GM12865 (cell line): ENCODE results near the gene SHMT1.

Experiments used
- DNase-seq: peaks from one replicate; pipeline ENCODE4 v3.0.0; 2010; ENCODE audit warnings: low read depth
- H3K4me3 ChIP-seq: 2 replicates; pipeline ENCODE4 v1.5.1; 2011; ENCODE audit warnings: mild to moderate bottlenecking, low read depth, low read length, control low read depth
- TF ChIP-seq, protein P1 (sequence below): IDR thresholded peaks from 2 replicates; pipeline ENCODE4 v1.5.1; 2011; ENCODE audit warnings: low read length, control low read depth, low read depth, inconsistent platforms; ENCODE audit not compliant: insufficient read depth; ENCODE audit errors: missing control alignments

The SHMT1 gene

DNA sequence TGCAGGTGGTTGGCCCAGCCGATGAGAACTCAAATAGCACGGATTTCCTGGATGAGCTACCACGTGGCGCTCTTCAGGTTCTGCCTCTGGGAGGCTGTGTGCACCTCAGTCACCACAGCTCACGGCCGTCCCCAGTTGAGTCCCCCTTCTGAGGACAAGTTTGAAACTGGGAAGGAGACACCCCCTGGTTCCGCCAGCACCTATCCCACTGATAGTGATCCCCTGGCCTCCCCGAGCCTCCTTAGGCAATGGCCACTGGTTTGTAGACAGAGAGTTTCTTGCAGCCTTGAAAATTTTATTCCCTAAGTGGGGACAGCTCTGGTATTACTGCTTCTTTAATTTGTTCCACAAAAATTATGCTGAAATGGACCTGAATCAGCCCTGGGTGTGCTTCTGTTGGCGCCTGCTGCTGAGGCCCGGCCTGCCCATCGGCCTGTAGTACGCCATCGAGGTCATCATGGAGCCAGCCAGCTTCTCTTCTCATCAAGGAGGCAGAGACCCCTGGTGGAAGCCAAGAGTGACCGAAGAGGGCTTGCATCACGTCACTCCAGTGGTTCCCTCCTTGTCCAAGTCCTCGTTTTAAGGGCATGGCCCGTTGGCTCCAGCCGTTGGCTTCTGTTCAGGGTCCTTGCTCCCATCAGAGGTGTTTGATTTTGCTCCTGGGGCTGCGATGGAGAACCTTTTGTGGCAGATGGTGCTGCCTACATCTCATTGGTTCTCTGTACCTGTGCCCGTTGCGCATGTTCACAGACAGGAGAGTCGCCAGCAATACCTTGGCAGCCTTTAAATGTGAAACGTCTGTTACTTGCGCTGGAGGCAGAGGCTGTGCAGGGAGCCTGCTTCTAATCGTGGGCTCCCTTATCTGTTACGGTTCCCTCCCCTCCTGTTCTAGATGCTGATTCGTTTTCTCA is 39.0 kb downstream of the SHMT1 start:
- TF ChIP-seq, protein P1, sequence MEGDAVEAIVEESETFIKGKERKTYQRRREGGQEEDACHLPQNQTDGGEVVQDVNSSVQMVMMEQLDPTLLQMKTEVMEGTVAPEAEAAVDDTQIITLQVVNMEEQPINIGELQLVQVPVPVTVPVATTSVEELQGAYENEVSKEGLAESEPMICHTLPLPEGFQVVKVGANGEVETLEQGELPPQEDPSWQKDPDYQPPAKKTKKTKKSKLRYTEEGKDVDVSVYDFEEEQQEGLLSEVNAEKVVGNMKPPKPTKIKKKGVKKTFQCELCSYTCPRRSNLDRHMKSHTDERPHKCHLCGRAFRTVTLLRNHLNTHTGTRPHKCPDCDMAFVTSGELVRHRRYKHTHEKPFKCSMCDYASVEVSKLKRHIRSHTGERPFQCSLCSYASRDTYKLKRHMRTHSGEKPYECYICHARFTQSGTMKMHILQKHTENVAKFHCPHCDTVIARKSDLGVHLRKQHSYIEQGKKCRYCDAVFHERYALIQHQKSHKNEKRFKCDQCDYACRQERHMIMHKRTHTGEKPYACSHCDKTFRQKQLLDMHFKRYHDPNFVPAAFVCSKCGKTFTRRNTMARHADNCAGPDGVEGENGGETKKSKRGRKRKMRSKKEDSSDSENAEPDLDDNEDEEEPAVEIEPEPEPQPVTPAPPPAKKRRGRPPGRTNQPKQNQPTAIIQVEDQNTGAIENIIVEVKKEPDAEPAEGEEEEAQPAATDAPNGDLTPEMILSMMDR: no peak
- no peak for DNase-seq

DNA sequence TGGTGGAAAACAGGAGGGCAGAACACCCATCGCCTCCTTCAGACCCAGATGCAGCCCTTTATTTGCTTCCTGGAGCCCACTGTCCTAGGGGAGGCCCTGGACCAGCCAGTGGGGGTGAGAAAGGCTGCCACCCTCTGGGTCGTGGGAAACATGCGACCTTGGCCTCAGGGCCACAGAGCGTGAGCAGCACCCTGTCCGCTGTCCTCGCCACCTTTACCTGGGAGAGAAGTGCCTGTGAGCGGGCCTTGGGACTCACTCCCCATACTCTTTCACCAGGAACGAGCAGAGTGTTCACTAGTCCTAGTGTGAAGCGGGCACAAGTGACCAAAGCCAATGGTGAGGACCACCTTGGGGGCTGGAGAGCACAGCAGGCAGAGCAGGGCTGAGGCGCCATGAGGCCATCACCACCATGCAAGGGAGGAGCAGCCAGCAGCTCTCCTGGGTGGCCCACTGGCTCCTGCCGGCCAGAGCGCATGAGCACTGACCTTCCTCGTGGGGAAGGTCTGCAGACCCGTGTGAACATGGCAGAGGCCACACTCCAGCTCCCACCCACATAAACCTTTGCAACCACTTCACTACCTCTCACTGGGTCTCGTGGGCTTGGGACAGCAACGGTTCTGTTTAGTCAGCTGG is 39.7 kb downstream of the SHMT1 start:
- DNase-seq: no peak
- H3K4me3 ChIP-seq: no peak overlapping the region
- TF ChIP-seq, protein P1: no peak

More for the DNA sequence above, 39.0 kb downstream of the SHMT1 start:
- no peak overlapping the region for H3K4me3 ChIP-seq

DNA sequence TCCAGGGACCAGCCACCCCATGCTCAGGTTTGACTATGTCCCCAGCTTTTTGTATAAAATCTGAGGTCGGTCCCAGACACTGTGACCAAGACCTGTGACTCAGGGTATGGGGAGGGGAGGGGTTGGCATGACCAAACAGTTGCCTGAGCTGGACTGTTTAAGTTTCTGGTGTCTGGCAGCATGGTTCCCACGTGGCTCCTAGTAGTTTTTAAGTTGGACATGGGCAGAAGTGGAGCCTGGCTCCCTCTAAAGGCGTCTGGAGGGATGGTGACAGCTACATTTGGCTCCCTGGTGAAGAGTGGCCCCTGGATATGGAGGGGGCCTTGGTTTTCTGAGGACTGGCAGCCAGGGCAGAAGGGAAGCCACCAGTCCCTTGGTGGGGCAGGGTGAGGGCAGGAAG is 40.3 kb downstream of the SHMT1 start:
- TF ChIP-seq, protein P1: no peak
- no peak for DNase-seq

DNA sequence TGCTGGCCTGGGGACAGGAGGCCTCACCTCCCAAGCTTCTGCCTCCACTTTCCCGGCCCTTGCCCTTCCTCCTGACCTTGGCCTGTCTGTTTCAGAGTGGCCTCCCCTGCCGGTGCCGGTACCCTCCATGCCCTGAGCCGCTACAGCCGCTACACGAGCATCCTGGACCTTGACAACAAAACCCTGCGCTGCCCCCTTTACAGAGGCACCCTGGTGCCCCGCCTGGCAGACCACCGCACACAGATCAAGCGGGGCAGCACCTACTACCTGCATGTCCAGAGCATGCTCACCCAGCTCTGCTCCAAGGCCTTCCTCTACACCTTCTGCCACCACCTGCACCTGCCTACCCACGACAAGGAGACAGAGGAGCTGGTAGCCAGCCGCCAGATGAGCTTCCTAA is 40.8 kb downstream of the SHMT1 start:
- no peak overlapping the region for H3K4me3 ChIP-seq
- TF ChIP-seq, protein P1: no peak
- no peak for DNase-seq

More for the DNA sequence above, 40.3 kb downstream of the SHMT1 start:
- no peak overlapping the region for H3K4me3 ChIP-seq

DNA sequence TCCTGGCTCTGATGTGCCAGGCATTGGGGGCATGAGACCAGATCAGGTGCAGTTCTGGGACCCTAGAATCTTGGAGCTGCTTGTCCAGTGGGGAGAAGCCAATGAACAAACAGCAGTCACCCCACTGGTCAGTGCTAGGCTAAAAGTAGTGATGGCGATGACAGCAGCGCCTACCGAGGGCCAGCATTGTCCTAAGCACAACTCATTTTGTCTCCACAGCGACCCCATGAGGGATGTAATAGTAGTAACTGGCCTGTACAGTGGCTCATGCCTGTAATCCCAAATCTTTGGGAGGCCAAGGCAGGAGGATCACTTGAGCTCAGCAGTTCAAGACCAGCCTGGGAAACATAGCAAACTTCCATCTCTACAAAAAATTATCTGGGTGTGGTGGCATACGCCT is 42.0 kb downstream of the SHMT1 start:
- no peak overlapping the region for H3K4me3 ChIP-seq
- no peak for DNase-seq
- TF ChIP-seq, protein P1: no peak

DNA sequence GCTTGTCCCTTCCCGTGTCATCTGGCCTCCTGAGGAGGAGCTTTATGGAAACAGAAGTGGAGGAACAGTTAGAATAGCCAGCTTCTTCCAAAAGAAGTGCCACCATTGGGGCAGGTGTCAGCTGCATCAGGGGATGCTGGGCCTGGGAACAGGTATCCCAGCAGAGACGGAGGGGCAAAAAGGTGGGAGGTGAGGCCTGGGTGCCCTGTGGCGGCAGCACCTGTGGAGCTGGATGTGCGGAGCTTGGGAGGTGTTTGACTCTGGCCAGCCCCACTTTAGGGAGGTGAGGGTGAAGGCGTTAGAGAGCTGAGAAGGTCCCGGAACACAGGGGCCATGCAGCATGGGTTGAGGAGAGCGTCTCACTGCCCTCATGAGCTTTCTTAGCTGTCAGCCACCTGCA is 43.0 kb downstream of the SHMT1 start:
- DNase-seq: no peak
- no peak overlapping the region for H3K4me3 ChIP-seq
- TF ChIP-seq, protein P1: no peak
